AG08395 (cell line): ENCODE data around the gene TOP3B.

Experiments used
- DNase-seq: peaks from one replicate; pipeline ENCODE4 v3.0.0; 2012; ENCODE audit warnings: mixed read lengths, low spot score

TOP3B gene, protein sequence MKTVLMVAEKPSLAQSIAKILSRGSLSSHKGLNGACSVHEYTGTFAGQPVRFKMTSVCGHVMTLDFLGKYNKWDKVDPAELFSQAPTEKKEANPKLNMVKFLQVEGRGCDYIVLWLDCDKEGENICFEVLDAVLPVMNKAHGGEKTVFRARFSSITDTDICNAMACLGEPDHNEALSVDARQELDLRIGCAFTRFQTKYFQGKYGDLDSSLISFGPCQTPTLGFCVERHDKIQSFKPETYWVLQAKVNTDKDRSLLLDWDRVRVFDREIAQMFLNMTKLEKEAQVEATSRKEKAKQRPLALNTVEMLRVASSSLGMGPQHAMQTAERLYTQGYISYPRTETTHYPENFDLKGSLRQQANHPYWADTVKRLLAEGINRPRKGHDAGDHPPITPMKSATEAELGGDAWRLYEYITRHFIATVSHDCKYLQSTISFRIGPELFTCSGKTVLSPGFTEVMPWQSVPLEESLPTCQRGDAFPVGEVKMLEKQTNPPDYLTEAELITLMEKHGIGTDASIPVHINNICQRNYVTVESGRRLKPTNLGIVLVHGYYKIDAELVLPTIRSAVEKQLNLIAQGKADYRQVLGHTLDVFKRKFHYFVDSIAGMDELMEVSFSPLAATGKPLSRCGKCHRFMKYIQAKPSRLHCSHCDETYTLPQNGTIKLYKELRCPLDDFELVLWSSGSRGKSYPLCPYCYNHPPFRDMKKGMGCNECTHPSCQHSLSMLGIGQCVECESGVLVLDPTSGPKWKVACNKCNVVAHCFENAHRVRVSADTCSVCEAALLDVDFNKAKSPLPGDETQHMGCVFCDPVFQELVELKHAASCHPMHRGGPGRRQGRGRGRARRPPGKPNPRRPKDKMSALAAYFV

GRCh38 chr22:21982338-21982965 lies at the start of gene TOP3B:
TOP3B (minus strand) TSS chr22:21982787; CDS start chr22:21975709, 7,078 bp downstream.
- peak; percentile 90 for DNase-seq

DNA sequence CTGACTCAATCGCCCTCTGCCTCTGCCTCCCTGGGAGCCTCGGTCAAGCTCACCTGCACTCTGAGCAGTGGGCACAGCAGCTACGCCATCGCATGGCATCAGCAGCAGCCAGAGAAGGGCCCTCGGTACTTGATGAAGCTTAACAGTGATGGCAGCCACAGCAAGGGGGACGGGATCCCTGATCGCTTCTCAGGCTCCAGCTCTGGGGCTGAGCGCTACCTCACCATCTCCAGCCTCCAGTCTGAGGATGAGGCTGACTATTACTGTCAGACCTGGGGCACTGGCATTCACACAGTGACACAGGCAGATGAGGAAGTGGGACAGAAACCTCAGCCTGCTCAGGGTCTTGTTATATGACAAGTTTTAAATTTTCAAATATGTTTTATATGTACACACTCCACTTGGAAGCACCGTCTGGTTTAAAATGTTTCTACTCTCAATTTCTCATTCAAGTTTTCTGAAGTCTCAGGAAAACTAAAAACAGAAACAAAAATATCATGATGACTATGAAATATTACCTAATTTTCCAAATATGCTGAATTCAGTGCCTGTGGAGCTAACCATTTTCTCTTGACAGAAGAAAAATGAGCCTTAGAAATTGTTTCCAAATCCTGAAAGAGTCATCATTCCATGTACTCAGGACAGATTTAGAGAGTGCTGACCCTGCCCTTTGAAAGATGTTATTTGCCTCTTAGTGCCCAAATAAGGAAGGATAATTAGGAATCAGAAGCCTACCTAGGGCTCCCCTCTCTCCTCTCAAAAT lies 48.8 kb upstream of the TOP3B start:
- no peak for DNase-seq

DNA sequence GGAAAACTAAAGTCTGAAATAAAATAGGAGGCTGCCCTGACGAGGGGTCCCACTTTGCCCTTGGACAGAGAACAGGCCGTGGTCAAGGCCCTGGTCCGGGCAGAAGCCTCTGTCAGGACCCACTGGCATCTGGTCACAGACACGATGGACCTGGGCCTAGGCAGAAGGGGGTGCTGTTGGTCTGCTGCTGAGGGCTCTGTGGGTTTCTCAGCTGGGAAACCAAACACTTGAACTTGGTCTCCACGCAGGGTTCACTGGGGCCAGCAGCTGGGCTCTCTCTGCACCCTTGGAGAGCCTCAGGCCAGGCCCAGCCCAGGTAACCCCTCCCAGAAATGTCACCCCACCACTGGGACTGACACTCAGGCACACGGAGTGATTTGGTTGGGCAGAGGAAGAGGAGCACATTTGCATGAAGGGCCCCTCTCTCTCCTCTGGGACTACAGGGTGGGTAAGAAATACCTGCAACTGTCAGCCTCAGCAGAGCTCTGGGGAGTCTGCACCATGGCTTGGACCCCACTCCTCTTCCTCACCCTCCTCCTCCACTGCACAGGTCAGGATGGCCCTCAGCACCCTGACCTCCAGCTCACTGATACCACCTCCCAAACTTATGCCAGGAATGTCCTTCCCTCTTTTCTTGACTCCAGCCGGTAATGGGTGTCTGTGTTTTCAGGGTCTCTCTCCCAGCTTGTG lies 48.1 kb upstream of the TOP3B start:
- no peak for DNase-seq

- no peak for DNase-seq
Measured at GRCh38 chr22:22027955-22028354, 45.4 kb upstream of the TOP3B start.

DNA sequence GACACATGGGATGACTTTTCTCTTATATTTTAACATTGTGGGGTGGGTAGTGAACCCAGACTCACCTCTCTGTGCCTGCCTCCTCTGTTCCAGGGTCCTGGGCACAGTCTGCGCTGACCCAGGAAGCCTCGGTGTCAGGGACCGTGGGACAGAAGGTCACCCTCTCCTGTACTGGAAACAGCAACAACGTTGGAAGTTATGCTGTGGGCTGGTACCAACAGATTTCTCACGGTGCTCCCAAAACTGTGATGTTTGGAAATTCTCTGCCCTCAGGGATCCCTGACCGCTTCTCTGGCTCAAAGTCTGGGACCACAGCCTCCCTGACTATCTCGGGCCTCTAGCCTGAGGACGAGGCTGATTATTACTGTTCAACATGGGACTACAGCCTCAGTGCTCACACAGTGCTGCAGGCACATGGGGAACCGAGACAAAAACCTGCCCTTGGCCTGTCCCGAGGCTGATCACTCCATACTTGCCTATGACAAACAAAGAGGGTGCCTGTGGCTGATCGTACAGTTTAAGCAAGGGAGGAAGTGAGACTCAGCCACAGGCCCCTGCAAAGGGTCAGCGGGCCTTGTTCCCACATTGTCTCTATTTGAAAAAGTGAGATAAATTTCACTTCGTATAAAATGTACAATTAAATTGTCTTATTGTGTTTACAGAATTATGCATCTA lies 43.7 kb upstream of the TOP3B start:
- no peak for DNase-seq

DNA sequence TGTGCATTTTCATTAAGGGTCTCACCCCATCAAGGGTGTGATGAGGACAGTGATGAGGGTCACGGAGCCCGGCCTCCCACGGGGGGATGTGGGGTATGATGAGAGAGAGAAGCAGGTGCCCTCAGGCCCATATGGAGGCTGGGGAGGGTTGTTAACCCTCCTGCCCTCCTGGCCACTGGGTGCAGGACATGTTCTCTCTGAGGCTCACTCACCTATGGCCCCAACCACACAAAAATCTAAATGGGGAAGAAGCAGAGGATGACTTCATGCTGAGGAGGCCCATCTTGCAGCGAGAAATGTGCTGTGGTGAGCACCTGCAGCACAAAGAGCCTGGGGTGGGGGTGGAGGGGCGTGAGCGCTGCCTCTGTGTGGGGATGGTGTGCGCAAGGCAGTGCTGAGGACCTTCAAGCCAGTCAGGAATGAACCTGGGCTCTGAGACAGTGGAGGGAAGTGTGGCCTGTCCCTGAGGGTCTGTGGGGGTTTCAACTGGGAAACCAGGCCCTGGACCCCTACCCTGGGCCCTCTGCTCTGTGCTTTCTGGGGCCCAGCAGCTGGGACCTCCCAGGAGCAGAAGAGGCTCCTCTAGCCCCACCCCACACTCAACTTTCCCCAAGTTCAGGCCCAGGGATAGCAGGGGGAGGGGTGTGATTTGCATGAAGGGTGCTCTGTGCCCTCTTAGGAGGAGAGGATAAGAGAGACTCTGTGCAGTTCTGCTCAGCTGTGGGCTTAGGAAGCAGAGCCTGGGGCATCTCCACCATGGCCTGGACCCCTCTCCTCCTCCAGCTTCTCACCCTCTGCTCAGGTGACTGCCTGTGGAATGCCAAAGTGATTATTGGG lies 43.0 kb upstream of the TOP3B start:
- no peak for DNase-seq

DNA sequence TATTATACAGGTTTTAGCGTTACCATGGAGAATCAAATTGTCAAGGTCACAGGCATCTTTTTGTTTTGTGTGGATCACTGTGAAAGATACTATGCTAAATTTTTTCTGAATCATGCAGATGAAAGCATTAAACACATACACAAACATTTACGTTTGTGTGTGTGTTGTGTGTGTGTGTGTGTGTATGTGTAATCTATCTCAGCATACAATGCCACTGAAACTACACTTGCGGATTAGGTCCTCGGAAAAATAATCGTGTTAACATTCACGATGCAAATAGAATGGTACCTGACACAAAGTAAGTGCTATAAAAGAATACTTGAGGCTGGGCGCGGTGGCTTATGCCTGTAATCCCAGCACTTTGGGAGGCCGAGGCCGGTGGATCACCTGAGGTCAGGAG lies 41.9 kb upstream of the TOP3B start:
- DNase-seq, result no peak

DNA sequence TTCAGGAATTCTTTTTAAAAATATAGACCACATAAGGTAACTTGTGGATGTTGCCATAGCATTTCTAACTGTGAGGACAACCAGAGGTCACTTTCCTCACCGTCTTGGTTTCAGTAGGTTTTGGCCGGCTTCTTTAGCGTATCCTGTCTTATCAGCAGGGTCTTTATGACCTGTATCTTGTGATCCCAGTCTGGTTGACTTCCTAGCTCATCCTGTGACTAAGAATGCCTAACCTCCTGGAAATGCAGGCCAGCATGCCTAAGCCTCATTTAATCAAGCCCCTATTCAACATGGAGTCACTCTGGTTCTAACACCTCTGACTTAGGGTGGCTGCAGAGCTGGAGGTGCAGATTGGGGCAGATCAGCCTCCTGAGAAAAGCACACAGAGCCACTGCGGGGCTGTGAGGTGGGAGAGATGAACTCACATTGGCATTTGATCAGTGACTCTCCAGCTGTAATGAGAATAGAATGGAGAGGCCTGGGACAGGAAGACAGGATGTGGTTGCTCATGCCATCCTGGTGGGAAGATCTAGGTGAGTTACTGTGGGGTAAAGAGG lies 41.1 kb upstream of the TOP3B start:
- no peak for DNase-seq

DNA sequence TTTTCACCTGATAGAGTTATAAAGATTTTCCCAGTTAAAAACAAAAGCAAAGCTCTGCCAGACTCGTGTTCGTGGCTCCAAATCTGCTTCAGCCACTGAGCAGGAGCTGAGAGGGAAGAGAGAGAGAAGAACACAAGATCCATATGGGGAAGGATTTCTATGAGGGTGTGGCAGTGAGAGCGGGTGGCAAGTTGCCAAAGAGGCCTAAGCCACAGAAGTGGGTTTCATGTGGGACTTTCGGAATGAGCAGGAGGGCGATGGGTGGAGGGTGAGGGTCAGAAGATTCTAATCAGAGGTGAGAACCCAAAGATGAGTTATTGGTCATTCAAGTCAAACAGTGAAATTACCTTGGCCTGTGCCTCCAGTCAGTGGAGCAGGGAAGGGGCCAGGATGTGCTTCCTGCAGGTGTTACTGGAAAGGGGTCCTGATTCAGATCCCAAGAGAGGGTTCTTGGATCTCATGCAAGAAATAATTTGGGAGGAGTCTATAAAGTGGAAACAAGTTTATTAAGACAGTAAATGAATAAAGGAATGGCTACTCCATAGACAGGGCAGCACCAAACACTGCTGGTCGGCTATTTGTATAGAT lies 40.5 kb upstream of the TOP3B start:
- DNase-seq, result no peak

- no peak for DNase-seq
Measured at GRCh38 chr22:22022255-22022840, 39.8 kb upstream of the TOP3B start.

DNA sequence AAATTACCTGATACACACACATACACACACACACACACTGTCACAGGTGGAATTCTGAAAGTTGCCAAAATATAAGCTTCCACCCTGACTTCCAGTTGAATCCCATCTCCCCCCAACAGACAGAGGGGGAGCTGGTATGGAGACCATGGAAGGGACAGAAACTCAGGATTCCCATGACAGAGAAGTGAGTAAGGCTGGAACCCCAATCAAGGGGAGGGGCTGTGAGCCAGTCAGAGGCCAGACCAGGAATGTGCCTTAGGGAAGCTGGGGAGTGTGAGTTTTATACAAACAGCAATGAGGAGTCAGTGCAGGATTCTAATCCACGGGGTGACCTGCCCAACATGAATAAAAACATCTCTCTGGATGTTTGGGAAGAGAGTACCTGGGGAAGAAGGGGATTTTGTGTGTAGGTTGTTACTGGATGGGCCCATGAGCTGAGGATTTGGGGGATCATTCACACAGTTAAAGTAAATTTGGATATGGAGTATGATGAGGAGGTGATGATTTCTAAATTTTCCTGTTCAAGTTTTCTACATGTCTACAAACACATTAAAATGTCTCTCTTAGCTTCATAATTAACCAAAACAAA lies 38.7 kb upstream of the TOP3B start:
- DNase-seq, result no peak

GRCh38 chr22:22020425-22020852 lies 37.9 kb upstream of the TOP3B start:
- no peak for DNase-seq

DNA sequence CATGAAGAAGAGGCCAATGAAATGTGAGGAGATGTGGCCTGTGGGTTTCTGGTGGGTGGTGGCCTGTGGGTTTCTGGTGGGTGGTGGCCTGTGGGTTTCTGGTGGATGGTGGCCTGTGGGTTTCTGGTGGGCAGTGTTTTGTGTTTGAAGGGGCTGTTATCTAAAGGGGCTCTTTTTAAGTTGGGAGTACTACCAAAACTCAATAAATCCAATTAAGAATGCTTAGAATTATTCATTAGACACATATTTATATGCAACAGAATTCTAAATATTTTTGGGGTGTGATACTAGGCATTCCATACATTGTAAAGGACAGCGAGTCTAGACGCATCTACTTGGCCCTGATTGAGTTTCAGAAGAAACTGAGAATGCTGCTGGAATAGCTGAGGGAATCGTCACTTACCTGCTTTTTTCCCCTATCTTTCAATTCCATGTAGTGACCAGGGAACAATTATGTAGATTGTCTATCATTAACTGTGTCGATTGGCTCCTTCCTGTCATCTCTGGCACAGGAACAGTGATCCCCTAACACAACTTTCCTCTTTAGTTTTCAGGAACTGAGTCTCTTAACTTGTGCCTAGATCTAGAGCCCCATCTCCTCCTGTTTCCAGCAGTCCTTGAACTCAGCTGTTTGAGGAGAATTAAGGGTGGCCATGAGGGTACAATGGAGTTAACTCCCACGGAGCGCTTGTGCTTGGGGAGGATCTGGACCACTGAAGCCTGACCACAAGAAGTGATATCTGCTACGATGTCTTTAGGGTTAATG lies 37.3 kb upstream of the TOP3B start:
- DNase-seq, result no peak

DNA sequence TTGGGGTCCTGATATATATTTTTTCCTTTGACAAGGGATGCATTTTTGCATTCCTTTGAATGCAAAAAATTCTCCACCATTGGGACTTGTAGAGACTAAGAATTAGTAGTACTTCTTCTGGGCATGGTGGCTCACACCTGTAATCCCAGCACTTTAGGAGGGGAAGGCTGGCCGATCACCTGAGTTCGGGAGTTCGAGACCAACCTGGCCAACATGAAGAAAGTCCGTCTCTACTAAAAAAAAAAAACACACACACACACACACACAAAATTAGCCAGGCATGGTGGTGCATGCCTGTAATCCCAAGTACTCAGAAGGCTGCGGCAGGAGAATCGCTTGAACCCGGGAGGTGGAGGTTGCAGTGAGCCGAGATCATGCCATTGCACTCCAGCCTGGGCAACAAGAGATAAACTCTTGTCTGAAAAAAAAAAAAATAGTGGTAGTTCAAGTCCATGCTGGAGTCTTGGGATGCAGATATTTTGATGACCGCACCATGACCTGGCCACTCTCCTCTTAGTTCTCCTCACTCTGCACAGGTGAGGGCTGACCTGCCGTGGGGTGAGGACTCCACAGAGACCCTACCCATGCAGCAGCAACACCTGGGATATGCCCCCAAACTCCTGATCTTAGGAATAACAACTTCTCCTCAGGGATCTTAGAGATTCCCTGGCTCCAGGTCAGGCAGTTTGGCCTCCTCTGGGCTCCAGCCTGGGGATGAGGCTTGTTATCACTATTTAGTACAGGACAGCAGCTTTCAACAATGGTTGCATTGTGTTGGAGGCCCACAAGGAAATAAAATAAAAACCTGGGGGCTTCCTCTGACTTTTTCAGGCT lies 36.5 kb upstream of the TOP3B start:
- no peak for DNase-seq

GRCh38 chr22:22015631-22016030 lies 33.0 kb upstream of the TOP3B start:
- no peak for DNase-seq

GRCh38 chr22:22014285-22014659 lies 31.7 kb upstream of the TOP3B start:
- DNase-seq, result no peak
